H9 (cell line): Measurements from ENCODE around the gene UEVLD. TPM values are rescaled to one million over a fixed set of nuclear protein-coding genes. Genes with fewer than 3 reads are reported as not detected.

Experiments
- DNase-seq: peaks from one replicate; pipeline ENCODE4 v3.0.0-alpha.2; 2017
- H2AFZ ChIP-seq: one replicate; pipeline ENCODE4 v1.6.1; 2013; ENCODE audit warnings: mild to moderate bottlenecking, low read length, control low read depth, moderate library complexity
- H2AK5ac ChIP-seq: 2 replicates; pipeline ENCODE4 v1.6.1; 2013; ENCODE audit warnings: low read length, control low read depth, mixed read lengths; ENCODE audit not compliant: insufficient read length
- H2BK120ac ChIP-seq: one replicate; pipeline ENCODE4 v1.6.1; 2013; ENCODE audit warnings: low read depth, mild to moderate bottlenecking, low read length, control low read depth, inconsistent platforms; ENCODE audit not compliant: poor library complexity, severe bottlenecking
- H2BK12ac ChIP-seq: 2 replicates; pipeline ENCODE4 v1.6.1; 2013; ENCODE audit warnings: low read length, control low read depth, mixed read lengths, low read depth; ENCODE audit not compliant: insufficient read length
- H2BK15ac ChIP-seq: 2 replicates; pipeline ENCODE4 v1.6.1; 2013; ENCODE audit warnings: low read depth, low read length, control low read depth
- H2BK20ac ChIP-seq: one replicate; pipeline ENCODE4 v1.6.1; 2013; ENCODE audit warnings: low read depth, mild to moderate bottlenecking, low read length, control low read depth, inconsistent platforms; ENCODE audit not compliant: poor library complexity, severe bottlenecking
- H2BK5ac ChIP-seq: 2 replicates; pipeline ENCODE4 v1.6.1; 2013; ENCODE audit warnings: low read length, control low read depth, mixed read lengths; ENCODE audit not compliant: insufficient read length
- H3K14ac ChIP-seq: 2 replicates; pipeline ENCODE4 v1.6.1; 2013; ENCODE audit warnings: low read length, control low read depth; ENCODE audit not compliant: insufficient read depth
- H3K18ac ChIP-seq: 2 replicates; pipeline ENCODE4 v1.6.1; 2013; ENCODE audit warnings: low read depth, mild to moderate bottlenecking, mixed read lengths, low read length, control low read depth; ENCODE audit not compliant: insufficient read length
- H3K23ac ChIP-seq: 2 replicates; pipeline ENCODE4 v1.6.1; 2013; ENCODE audit warnings: low read length, control low read depth, mixed read lengths, low read depth; ENCODE audit not compliant: insufficient read length
- H3K23me2 ChIP-seq: 2 replicates; pipeline ENCODE4 v1.6.1; 2013; ENCODE audit warnings: low read depth, mild to moderate bottlenecking, mixed read lengths, low read length, control low read depth; ENCODE audit not compliant: insufficient read length, poor library complexity, severe bottlenecking
- H3K27ac ChIP-seq: 2 replicates; pipeline ENCODE4 v1.5.1; 2013; ENCODE audit warnings: low read length, control low read depth, mixed read lengths, low read depth; ENCODE audit not compliant: insufficient read length
- H3K27me3 ChIP-seq: 2 replicates; pipeline ENCODE4 v1.6.1; 2013; ENCODE audit warnings: low read length, control low read depth, inconsistent platforms; ENCODE audit not compliant: insufficient read depth
- H3K4ac ChIP-seq: 2 replicates; pipeline ENCODE4 v1.6.1; 2013; ENCODE audit warnings: low read depth, mild to moderate bottlenecking, control low read depth, inconsistent platforms, low read length, moderate library complexity
- H3K4me1 ChIP-seq: 2 replicates; pipeline ENCODE4 v1.6.1; 2013; ENCODE audit warnings: low read length, control low read depth, inconsistent platforms; ENCODE audit not compliant: insufficient read depth
- H3K4me2 ChIP-seq: 2 replicates; pipeline ENCODE4 v1.6.1; 2013; ENCODE audit warnings: low read length, control low read depth, mixed read lengths; ENCODE audit not compliant: insufficient read length, insufficient read depth
- H3K56ac ChIP-seq: 2 replicates; pipeline ENCODE4 v1.6.1; 2013; ENCODE audit warnings: low read depth, mild to moderate bottlenecking, mixed read lengths, low read length, control low read depth; ENCODE audit not compliant: insufficient read length
- H3K79me1 ChIP-seq: 2 replicates; pipeline ENCODE4 v1.6.1; 2013; ENCODE audit warnings: low read depth, mild to moderate bottlenecking, moderate library complexity, low read length, control low read depth, inconsistent platforms; ENCODE audit not compliant: insufficient read depth, poor library complexity, severe bottlenecking
- H3K79me2 ChIP-seq: 2 replicates; pipeline ENCODE4 v1.6.1; 2013; ENCODE audit warnings: low read length, control low read depth, inconsistent platforms; ENCODE audit not compliant: insufficient read depth
- H3K9ac ChIP-seq: 2 replicates; pipeline ENCODE4 v1.6.1; 2013; ENCODE audit warnings: low read length, control low read depth, mixed read lengths; ENCODE audit not compliant: insufficient read length; ENCODE audit errors: extremely low read depth
- H3K9me3 ChIP-seq: one replicate; pipeline ENCODE4 v1.6.1; 2013; ENCODE audit warnings: low read depth, low read length, inconsistent platforms; ENCODE audit not compliant: control insufficient read depth
- H3T11ph ChIP-seq: one replicate; pipeline ENCODE4 v1.6.1; 2013; ENCODE audit warnings: mild to moderate bottlenecking, low read length, control low read depth, inconsistent platforms
- H4K20me1 ChIP-seq: one replicate; pipeline ENCODE4 v1.6.1; 2013; ENCODE audit not compliant: control insufficient read depth, insufficient read length, insufficient read depth
- H4K5ac ChIP-seq: 2 replicates; pipeline ENCODE4 v1.6.1; 2013; ENCODE audit warnings: low read depth, mild to moderate bottlenecking, mixed read lengths, low read length, control low read depth; ENCODE audit not compliant: insufficient read length
- H4K8ac ChIP-seq: replicated peaks from 2 replicates; pipeline ENCODE4 v1.6.1; 2013; ENCODE audit warnings: low read length, control low read depth, mixed read lengths, low read depth; ENCODE audit not compliant: insufficient read length
- H4K91ac ChIP-seq: 2 replicates; pipeline ENCODE4 v1.6.1; 2013; ENCODE audit warnings: low read depth, mild to moderate bottlenecking, moderate library complexity, mixed read lengths, low read length, control low read depth; ENCODE audit not compliant: insufficient read length
- H3K27ac Mint-ChIP-seq, 3 experiments: 2 replicates in 2 of 3; 3 replicates in 1 of 3; pipeline ENCODE4 v1.8.0; 2020 to 2021; ENCODE audit warnings: mixed read lengths in 3 of 3, mild to moderate bottlenecking in 1 of 3, moderate library complexity in 1 of 3
- H3K27me3 Mint-ChIP-seq: 2 replicates; pipeline ENCODE4 v1.8.0; 2021; ENCODE audit warnings: low read depth, mild to moderate bottlenecking, moderate library complexity, mixed read lengths
- H3K36me3 Mint-ChIP-seq, 3 experiments: 2 replicates in 2 of 3; 3 replicates in 1 of 3; pipeline ENCODE4 v1.8.0; 2020 to 2021; ENCODE audit warnings: low read depth in 3 of 3, mixed read lengths in 3 of 3; ENCODE audit not compliant: insufficient read depth in 1 of 3
- H3K4me1 Mint-ChIP-seq, 2 experiments: 2 replicates each; pipeline ENCODE4 v1.8.0; 2020; ENCODE audit warnings: mixed read lengths in 2 of 2
- H3K4me3 Mint-ChIP-seq, 2 experiments: 2 replicates in 1 of 2; 3 replicates in 1 of 2; pipeline ENCODE4 v1.8.0; 2020 to 2021; ENCODE audit warnings: mild to moderate bottlenecking in 2 of 2, mixed read lengths in 2 of 2, moderate library complexity in 1 of 2
- H3K9me3 Mint-ChIP-seq, 2 experiments: 2 replicates in 1 of 2; 3 replicates in 1 of 2; pipeline ENCODE4 v1.8.0; 2020; ENCODE audit warnings: mild to moderate bottlenecking in 2 of 2, mixed read lengths in 2 of 2, moderate library complexity in 1 of 2
- WGBS: extraction: QIAGEN DNeasy Blood & Tissue Kit; methylation state at CpG from one replicate; pipeline ENCODE4 v1.1.7; 2013; ENCODE audit warnings: missing lambda C conversion rate, low lambda C conversion rate, mixed read lengths; ENCODE audit not compliant: insufficient read length; ENCODE audit errors: extremely low coverage; 5-methylcytosine and 5-hydroxymethylcytosine counted together
- total RNA-seq: library from RNA; stranded (reverse); gene quantifications from 2 replicates; pipeline ENCODE4 v1.2.1, GENCODE V29; 2021
- TF ChIP-seq, protein P1 (sequence below): fragments of 200-600 bp; sonication (generic); conservative IDR thresholded peaks from 3 replicates; pipeline ENCODE4 v1.8.0; 2021; ENCODE audit warnings: antibody characterized with exemption, mild to moderate bottlenecking

UEVLD gene
- total RNA-seq, 1 experiment from 2014 or later = 7.9 TPM

DNA sequence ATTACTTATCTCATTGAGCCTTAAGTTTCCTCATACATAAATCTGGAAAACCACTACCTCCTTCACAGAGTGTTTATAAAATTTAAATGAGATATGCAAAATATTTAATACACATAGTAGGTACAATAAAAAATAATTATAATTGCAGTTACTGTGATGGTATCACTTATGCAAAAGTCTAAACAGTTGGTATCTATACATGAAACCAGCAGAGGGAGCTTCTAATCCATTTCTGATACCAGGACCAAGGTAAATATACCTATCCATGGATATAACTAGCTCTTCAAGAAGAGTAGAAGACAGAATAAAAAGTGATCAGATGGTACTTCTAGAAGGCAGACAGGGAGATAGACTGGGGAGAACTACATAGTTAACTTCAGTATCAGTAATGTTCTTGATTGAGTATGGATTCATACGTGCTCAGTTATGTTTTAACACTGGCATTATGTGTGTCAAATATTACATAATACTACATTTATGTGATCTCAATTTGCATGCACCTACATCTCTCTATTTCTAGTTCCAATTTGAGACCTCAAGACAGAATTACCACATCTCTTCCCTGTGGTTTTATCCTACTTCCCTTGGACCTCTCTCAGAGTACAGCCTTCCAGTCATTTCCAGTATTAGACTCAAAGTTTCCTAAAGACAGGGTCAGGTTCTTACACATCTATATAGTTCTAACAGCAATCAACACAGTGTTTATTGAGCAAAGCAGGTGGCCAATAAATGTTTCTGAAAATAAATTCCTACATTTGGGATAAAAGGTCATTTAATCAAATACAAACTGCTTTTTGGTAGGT is 48.1 kb downstream of the UEVLD start:
- TF ChIP-seq, protein P1, sequence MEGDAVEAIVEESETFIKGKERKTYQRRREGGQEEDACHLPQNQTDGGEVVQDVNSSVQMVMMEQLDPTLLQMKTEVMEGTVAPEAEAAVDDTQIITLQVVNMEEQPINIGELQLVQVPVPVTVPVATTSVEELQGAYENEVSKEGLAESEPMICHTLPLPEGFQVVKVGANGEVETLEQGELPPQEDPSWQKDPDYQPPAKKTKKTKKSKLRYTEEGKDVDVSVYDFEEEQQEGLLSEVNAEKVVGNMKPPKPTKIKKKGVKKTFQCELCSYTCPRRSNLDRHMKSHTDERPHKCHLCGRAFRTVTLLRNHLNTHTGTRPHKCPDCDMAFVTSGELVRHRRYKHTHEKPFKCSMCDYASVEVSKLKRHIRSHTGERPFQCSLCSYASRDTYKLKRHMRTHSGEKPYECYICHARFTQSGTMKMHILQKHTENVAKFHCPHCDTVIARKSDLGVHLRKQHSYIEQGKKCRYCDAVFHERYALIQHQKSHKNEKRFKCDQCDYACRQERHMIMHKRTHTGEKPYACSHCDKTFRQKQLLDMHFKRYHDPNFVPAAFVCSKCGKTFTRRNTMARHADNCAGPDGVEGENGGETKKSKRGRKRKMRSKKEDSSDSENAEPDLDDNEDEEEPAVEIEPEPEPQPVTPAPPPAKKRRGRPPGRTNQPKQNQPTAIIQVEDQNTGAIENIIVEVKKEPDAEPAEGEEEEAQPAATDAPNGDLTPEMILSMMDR = peak; percentile 57; the same call in 2 of the 3 replicates
- Histone ChIP-seq H3K4ac (no peak overlapping the region), H3K27ac (no peak overlapping the region), H3K79me2 (no peaks in the 10 kb centered on the region), H3T11ph (no peak overlapping the region), H3K18ac (no peak overlapping the region), H2AK5ac (no peak overlapping the region), H2AFZ (no peak overlapping the region), H4K8ac (no peak overlapping the region), H3K4me2 (no peak overlapping the region), H3K9ac (no peak overlapping the region), H4K91ac (no peak overlapping the region), H3K4me1 (no peaks in the 10 kb centered on the region), H2BK20ac (no peak overlapping the region), H4K5ac (no peak overlapping the region), H3K79me1 (no peaks in the 10 kb centered on the region), H3K9me3 (no peaks in the 10 kb centered on the region), H3K56ac (no peak overlapping the region), H2BK5ac (no peak overlapping the region), H2BK120ac (no peak overlapping the region), H3K27me3 (no peaks in the 10 kb centered on the region), H2BK15ac (no peak overlapping the region), H2BK12ac (no peak overlapping the region), H3K23ac (no peak overlapping the region), H3K14ac (no peak overlapping the region), H4K20me1 (no peaks in the 10 kb centered on the region), H3K23me2 (no peaks in the 10 kb centered on the region)
- Mint-ChIP-seq H3K9me3 (no peaks in the 10 kb centered on the region), H3K4me1 (no peaks in the 10 kb centered on the region), H3K4me3 (no peak overlapping the region), H3K27ac (no peak overlapping the region), H3K27me3 (no peaks in the 10 kb centered on the region), H3K36me3 (peaks cover 0 to 5% (median 4%) of the 10 kb centered on the region in 3 experiments; a peak in 2 of 7 replicates)
- no peak for DNase-seq
- WGBS = no CpG with 5 or more reads among the region's 1 CpG
